HEK293 (cell line): ENCODE data around the gene AFAP1L2.
A peak's percentile ranks its signal among the peaks of the same experiment; 100 is the strongest.

Experiments
- CTCF ChIA-PET: fragments of 350-600 bp; formaldehyde crosslinking; extraction: SDS; loops from one replicate; lab custom pipeline; 2021; ENCODE audit warnings: antibody characterized with exemption; lab: Yijun Ruan, JAX
- POLR2A ChIA-PET: fragments of 300-600 bp; formaldehyde crosslinking; extraction: SDS; loops from one replicate; lab custom pipeline; 2020; ENCODE audit warnings: antibody characterized with exemption, inconsistent platforms; lab: Yijun Ruan, JAX
- H3K27ac ChIP-seq: fragments of 200-500 bp; sonication (Bioruptor generic); 2 replicates; pipeline ENCODE4 v1.5.1; 2014; ENCODE audit warnings: low read depth, low read length, control low read depth, inconsistent platforms; ENCODE audit errors: extremely low read depth
- H3K36me3 ChIP-seq, 2 experiments: fragments of 200-500 bp in 1 of 2; sonication (Bioruptor generic) in 1 of 2; 1 replicate in 1 of 2; 2 replicates in 1 of 2; pipeline ENCODE4 v1.5.1; 2014 to 2017; ENCODE audit warnings: inconsistent platforms in 2 of 2, low read length in 2 of 2; ENCODE audit not compliant: control insufficient read depth in 2 of 2, insufficient read depth in 1 of 2
- H3K4me1 ChIP-seq: fragments of 200-500 bp; sonication (Bioruptor generic); 2 replicates; pipeline ENCODE4 v1.5.1; 2014; ENCODE audit warnings: mild to moderate bottlenecking, low read length, inconsistent platforms; ENCODE audit not compliant: control insufficient read depth, insufficient read depth
- H3K4me3 ChIP-seq: 2 replicates; pipeline ENCODE4 v1.5.1; 2011; ENCODE audit warnings: low read depth, mild to moderate bottlenecking, control low read depth, low read length, moderate library complexity
- H3K9me3 ChIP-seq: fragments of 200-500 bp; sonication (Bioruptor generic); 2 replicates; pipeline ENCODE4 v1.5.1; 2014; ENCODE audit warnings: low read depth, low read length, inconsistent platforms; ENCODE audit not compliant: control insufficient read depth, insufficient read depth
- GLIS1 ChIP-seq: fragments of 450-650 bp; formaldehyde crosslinking; IDR thresholded peaks from 2 replicates; pipeline ENCODE4 v1.5.1; 2016; ENCODE audit warnings: missing biosample characterization, missing genetic modification characterization
- IKZF3 ChIP-seq: fragments of 450-650 bp; IDR thresholded peaks from 2 replicates; pipeline ENCODE4 v1.5.0; 2018; ENCODE audit warnings: missing biosample characterization, mild to moderate bottlenecking, missing genetic modification characterization, moderate library complexity
- KLF9 ChIP-seq: fragments of 450-650 bp; formaldehyde crosslinking; IDR thresholded peaks from 2 replicates; pipeline ENCODE4 v1.5.1; 2016; ENCODE audit warnings: missing biosample characterization, missing genetic modification characterization, low read depth
- PRDM6 ChIP-seq: fragments of 450-650 bp; formaldehyde crosslinking; IDR thresholded peaks from 2 replicates; pipeline ENCODE4 v1.5.1; 2017; ENCODE audit warnings: missing biosample characterization, missing genetic modification characterization
- TRIM28 ChIP-seq: IDR thresholded peaks from 2 replicates; pipeline ENCODE4 v1.6.1; 2011; ENCODE audit warnings: low read length, control low read depth, borderline replicate concordance
- ZBTB20 ChIP-seq: fragments of 450-650 bp; formaldehyde crosslinking; IDR thresholded peaks from 2 replicates; pipeline ENCODE4 v1.5.1; 2016; ENCODE audit warnings: missing biosample characterization, missing genetic modification characterization
- ZNF274 ChIP-seq, 2 experiments: fragments of 200-500 bp in 1 of 2; fragments of 450-650 bp in 1 of 2; sonication (Bioruptor generic) in 1 of 2; formaldehyde crosslinking in 1 of 2; IDR thresholded peaks; 2 replicates each; pipeline versions ENCODE4 v1.5.1 to v1.6.1; 2014 to 2016; ENCODE audit warnings: borderline replicate concordance in 1 of 2, inconsistent platforms in 1 of 2, low read length in 1 of 2, missing biosample characterization in 1 of 2, missing genetic modification characterization in 1 of 2
- ZNF398 ChIP-seq: fragments of 450-650 bp; formaldehyde crosslinking; IDR thresholded peaks from 2 replicates; pipeline ENCODE4 v1.5.1; 2017; ENCODE audit warnings: missing biosample characterization, missing genetic modification characterization
- ZNF544 ChIP-seq: fragments of 450-650 bp; formaldehyde crosslinking; IDR thresholded peaks from 2 replicates; pipeline ENCODE4 v1.5.0; 2017; ENCODE audit warnings: missing biosample characterization, missing genetic modification characterization
- ZNF701 ChIP-seq: fragments of 450-650 bp; formaldehyde crosslinking; IDR thresholded peaks from 2 replicates; pipeline ENCODE4 v1.5.1; 2016; ENCODE audit warnings: missing biosample characterization, missing genetic modification characterization
- ZNF707 ChIP-seq: fragments of 450-650 bp; formaldehyde crosslinking; IDR thresholded peaks from 2 replicates; pipeline ENCODE4 v1.5.1; 2016; ENCODE audit warnings: missing biosample characterization, missing genetic modification characterization
- ZSCAN30 ChIP-seq: fragments of 450-650 bp; IDR thresholded peaks from 2 replicates; pipeline ENCODE4 v1.5.1; 2018; ENCODE audit warnings: missing biosample characterization, mild to moderate bottlenecking, missing genetic modification characterization, moderate library complexity
- TF ChIP-seq, protein P1 (sequence below): fragments of 450-650 bp; formaldehyde crosslinking; IDR thresholded peaks from 2 replicates; pipeline ENCODE4 v1.5.1; 2017; ENCODE audit warnings: missing biosample characterization, missing genetic modification characterization
- TF ChIP-seq, protein P2 (sequence below): fragments of 450-650 bp; formaldehyde crosslinking; IDR thresholded peaks from 2 replicates; pipeline ENCODE4 v1.5.1; 2016; ENCODE audit warnings: missing biosample characterization, missing genetic modification characterization
- TF ChIP-seq, protein P3 (sequence below): fragments of 450-650 bp; formaldehyde crosslinking; IDR thresholded peaks from 2 replicates; pipeline ENCODE4; 2016; ENCODE audit warnings: missing biosample characterization, missing genetic modification characterization
- TF ChIP-seq, protein P4 (sequence below): fragments of 450-650 bp; IDR thresholded peaks from 2 replicates; pipeline ENCODE4 v1.5.1; 2018; ENCODE audit warnings: missing biosample characterization, mild to moderate bottlenecking, missing genetic modification characterization

Gene AFAP1L2

GRCh38 chr10:114271075-114271778 lies 133.1 kb downstream of the AFAP1L2 start:
- H3K4me1 ChIP-seq, result no peaks in the 10 kb centered on the region
- TF ChIP-seq, protein P1, sequence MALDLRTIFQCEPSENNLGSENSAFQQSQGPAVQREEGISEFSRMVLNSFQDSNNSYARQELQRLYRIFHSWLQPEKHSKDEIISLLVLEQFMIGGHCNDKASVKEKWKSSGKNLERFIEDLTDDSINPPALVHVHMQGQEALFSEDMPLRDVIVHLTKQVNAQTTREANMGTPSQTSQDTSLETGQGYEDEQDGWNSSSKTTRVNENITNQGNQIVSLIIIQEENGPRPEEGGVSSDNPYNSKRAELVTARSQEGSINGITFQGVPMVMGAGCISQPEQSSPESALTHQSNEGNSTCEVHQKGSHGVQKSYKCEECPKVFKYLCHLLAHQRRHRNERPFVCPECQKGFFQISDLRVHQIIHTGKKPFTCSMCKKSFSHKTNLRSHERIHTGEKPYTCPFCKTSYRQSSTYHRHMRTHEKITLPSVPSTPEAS (tag by site-specific recombination), result peak; percentile 55; the same call in 1 of the 2 replicates
- peak; percentile 46; the same call in 1 of the 2 replicates for TF ChIP-seq PRDM6 (tag by site-specific recombination)
- 0 out of 2 replicates have a peak, but pooled peaks have one; percentile 29 for TF ChIP-seq ZNF398 (tag by site-specific recombination)
- TF ChIP-seq ZNF701 (tag by site-specific recombination), result 0 out of 2 replicates have a peak, but pooled peaks have one; percentile 56
- TF ChIP-seq TRIM28, result no peak
- TF ChIP-seq, protein P2, sequence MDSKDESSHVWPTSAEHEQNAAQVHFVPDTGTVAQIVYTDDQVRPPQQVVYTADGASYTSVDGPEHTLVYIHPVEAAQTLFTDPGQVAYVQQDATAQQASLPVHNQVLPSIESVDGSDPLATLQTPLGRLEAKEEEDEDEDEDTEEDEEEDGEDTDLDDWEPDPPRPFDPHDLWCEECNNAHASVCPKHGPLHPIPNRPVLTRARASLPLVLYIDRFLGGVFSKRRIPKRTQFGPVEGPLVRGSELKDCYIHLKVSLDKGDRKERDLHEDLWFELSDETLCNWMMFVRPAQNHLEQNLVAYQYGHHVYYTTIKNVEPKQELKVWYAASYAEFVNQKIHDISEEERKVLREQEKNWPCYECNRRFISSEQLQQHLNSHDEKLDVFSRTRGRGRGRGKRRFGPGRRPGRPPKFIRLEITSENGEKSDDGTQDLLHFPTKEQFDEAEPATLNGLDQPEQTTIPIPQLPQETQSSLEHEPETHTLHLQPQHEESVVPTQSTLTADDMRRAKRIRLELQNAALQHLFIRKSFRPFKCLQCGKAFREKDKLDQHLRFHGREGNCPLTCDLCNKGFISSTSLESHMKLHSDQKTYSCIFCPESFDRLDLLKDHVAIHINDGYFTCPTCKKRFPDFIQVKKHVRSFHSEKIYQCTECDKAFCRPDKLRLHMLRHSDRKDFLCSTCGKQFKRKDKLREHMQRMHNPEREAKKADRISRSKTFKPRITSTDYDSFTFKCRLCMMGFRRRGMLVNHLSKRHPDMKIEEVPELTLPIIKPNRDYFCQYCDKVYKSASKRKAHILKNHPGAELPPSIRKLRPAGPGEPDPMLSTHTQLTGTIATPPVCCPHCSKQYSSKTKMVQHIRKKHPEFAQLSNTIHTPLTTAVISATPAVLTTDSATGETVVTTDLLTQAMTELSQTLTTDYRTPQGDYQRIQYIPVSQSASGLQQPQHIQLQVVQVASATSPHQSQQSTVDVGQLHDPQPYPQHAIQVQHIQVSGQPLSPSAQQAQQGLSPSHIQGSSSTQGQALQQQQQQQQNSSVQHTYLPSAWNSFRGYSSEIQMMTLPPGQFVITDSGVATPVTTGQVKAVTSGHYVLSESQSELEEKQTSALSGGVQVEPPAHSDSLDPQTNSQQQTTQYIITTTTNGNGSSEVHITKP (tag by site-specific recombination), result peak; percentile 94
- TF ChIP-seq, protein P3, sequence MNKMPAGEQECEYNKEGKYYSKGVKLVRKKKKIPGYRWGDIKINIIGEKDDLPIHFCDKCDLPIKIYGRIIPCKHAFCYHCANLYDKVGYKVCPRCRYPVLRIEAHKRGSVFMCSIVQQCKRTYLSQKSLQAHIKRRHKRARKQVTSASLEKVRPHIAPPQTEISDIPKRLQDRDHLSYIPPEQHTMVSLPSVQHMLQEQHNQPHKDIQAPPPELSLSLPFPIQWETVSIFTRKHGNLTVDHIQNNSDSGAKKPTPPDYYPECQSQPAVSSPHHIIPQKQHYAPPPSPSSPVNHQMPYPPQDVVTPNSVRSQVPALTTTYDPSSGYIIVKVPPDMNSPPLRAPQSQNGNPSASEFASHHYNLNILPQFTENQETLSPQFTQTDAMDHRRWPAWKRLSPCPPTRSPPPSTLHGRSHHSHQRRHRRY, result no peak
- TF ChIP-seq, all 188 proteins: peak for 5
- Histone ChIP-seq H3K9me3 (no peaks in the 10 kb centered on the region), H3K36me3 (no peaks in the 10 kb centered on the region), H3K4me3 (no peak overlapping the region), H3K27ac (no peak overlapping the region)
- ChIA-PET POLR2A (interaction anchor here (1.3 kb wide), 1 partner anchor 97 kb away, joined by 3 read pairs; the partner anchor contains the start of gene CCDC186), CTCF (interaction anchor here (1.7 kb wide), 1 partner anchor 33 kb away, joined by 5 read pairs; no protein-coding TSS in a partner anchor)

- H3K27ac ChIP-seq, result no peak overlapping the region
- H3K9me3 ChIP-seq, result no peaks in the 10 kb centered on the region
- ChIA-PET POLR2A (no interaction called here), CTCF (interaction anchor here (0.6 to 0.7 kb wide), 3 partner anchors 31 to 905 kb away, joined by 3 to 6 read pairs (median 4); no protein-coding TSS in a partner anchor)
- H3K4me3 ChIP-seq, result no peak overlapping the region
- H3K36me3 ChIP-seq, result no peaks in the 10 kb centered on the region
- H3K4me1 ChIP-seq, result no peaks in the 10 kb centered on the region
- TF ChIP-seq ZBTB20 (tag by site-specific recombination) (peak; percentile 52; the same call in 1 of the 2 replicates), ZNF707 (tag by site-specific recombination) (no peak), ZSCAN30 (tag by site-specific recombination) (no peak), ZNF274 (IDR thresholded peaks at IDR 0.05; ENCODE audit: low read length) (no peak), ZNF274 (tag by site-specific recombination; IDR thresholded peaks at IDR 0.05; ENCODE audit: borderline replicate concordance) (no peak), KLF9 (tag by site-specific recombination) (no peak), GLIS1 (tag by site-specific recombination) (peak; percentile 53; the same call in 1 of the 2 replicates), IKZF3 (tag by site-specific recombination) (no peak), ZNF544 (tag by site-specific recombination) (no peak)
- TF ChIP-seq, protein P2 (tag by site-specific recombination), result peak; percentile 76
- TF ChIP-seq, protein P4, sequence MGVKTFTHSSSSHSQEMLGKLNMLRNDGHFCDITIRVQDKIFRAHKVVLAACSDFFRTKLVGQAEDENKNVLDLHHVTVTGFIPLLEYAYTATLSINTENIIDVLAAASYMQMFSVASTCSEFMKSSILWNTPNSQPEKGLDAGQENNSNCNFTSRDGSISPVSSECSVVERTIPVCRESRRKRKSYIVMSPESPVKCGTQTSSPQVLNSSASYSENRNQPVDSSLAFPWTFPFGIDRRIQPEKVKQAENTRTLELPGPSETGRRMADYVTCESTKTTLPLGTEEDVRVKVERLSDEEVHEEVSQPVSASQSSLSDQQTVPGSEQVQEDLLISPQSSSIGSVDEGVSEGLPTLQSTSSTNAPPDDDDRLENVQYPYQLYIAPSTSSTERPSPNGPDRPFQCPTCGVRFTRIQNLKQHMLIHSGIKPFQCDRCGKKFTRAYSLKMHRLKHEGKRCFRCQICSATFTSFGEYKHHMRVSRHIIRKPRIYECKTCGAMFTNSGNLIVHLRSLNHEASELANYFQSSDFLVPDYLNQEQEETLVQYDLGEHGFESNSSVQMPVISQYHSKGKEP (tag by site-specific recombination), result peak; percentile 91
Observed at GRCh38 chr10:114266521-114266920, 137.8 kb downstream of the AFAP1L2 start.
